IMR-90 (cell line): ENCODE results near the gene STON2. TPM values are rescaled to one million over a fixed set of nuclear protein-coding genes. Genes with fewer than 3 reads are reported as not detected.

ENCODE experiments used
- ATAC-seq: fragments of 200-7000 bp; cut with Tn5 transposase; 2 replicates; pipeline ENCODE4 v1.9.1; 2020; ENCODE audit warnings: low read depth, mild to moderate bottlenecking, moderate library complexity
- BruUV-seq: library from RNA; stranded (reverse); fragments of 400-500 nt; replicated peaks from 2 replicates; lab custom pipeline; 2021; lab: Mats Ljungman, UMichigan
- CTCF ChIA-PET: fragments of 300-600 bp; formaldehyde crosslinking; extraction: SDS; loops from one replicate; lab custom pipeline; 2021; ENCODE audit warnings: antibody characterized with exemption; lab: Yijun Ruan, JAX
- POLR2A ChIA-PET: fragments of 300-600 bp; sonication (Branson Sonifier 250); formaldehyde crosslinking; loops from one replicate; lab custom pipeline; 2022; ENCODE audit warnings: antibody characterized with exemption; ENCODE audit not compliant: unreplicated experiment; lab: Charles Lee
- DNase-seq: peaks from one replicate; pipeline ENCODE4 v3.0.0; 2013
- H2AFZ ChIP-seq: replicated peaks from 2 replicates; pipeline ENCODE3; 2013; ENCODE audit warnings: low read length, mild to moderate bottlenecking; ENCODE audit not compliant: poor library complexity
- H2AK5ac ChIP-seq: 2 replicates; pipeline ENCODE4 v1.6.1; 2013; ENCODE audit warnings: low read depth, low read length, inconsistent platforms
- H2AK9ac ChIP-seq: replicated peaks from 2 replicates; pipeline ENCODE3; 2013; ENCODE audit warnings: mild to moderate bottlenecking, low read depth, low read length, moderate library complexity; ENCODE audit not compliant: poor library complexity
- H2BK120ac ChIP-seq: 2 replicates; pipeline ENCODE4 v1.6.1; 2013; ENCODE audit warnings: low read depth, low read length, inconsistent platforms
- H2BK15ac ChIP-seq: 3 replicates; pipeline ENCODE4 v1.6.1; 2013; ENCODE audit warnings: low read depth, low read length, inconsistent platforms
- H2BK20ac ChIP-seq: 2 replicates; pipeline ENCODE4 v1.6.1; 2013; ENCODE audit warnings: low read depth, mild to moderate bottlenecking, inconsistent platforms, low read length, moderate library complexity
- H2BK5ac ChIP-seq: 2 replicates; pipeline ENCODE4 v1.6.1; 2013; ENCODE audit warnings: mild to moderate bottlenecking, low read depth, low read length, inconsistent platforms; ENCODE audit not compliant: poor library complexity, severe bottlenecking
- H3K14ac ChIP-seq: replicated peaks from 2 replicates; pipeline ENCODE4 v1.6.1; 2013; ENCODE audit warnings: low read depth, low read length, inconsistent platforms
- H3K18ac ChIP-seq: 2 replicates; pipeline ENCODE4 v1.6.1; 2013; ENCODE audit warnings: low read depth, low read length, control low read depth
- H3K23ac ChIP-seq: 2 replicates; pipeline ENCODE4 v1.6.1; 2013; ENCODE audit warnings: low read depth, low read length, inconsistent platforms
- H3K27ac ChIP-seq: 2 replicates; pipeline ENCODE4 v1.5.1; 2013; ENCODE audit warnings: mild to moderate bottlenecking, control low read depth, low read length; ENCODE audit not compliant: insufficient read depth
- H3K27me3 ChIP-seq: 2 replicates; pipeline ENCODE4 v1.6.1; 2013; ENCODE audit warnings: low read length; ENCODE audit not compliant: control insufficient read depth, insufficient read depth
- H3K36me3 ChIP-seq: 2 replicates; pipeline ENCODE4 v1.6.1; 2013; ENCODE audit warnings: low read length, mixed read lengths; ENCODE audit not compliant: control insufficient read depth, insufficient read depth
- H3K4ac ChIP-seq: 2 replicates; pipeline ENCODE4 v1.6.1; 2013; ENCODE audit warnings: low read depth, low read length, inconsistent platforms
- H3K4me1 ChIP-seq: 2 replicates; pipeline ENCODE4 v1.6.1; 2013; ENCODE audit warnings: low read length, mixed read lengths; ENCODE audit not compliant: control insufficient read depth, insufficient read depth
- H3K4me2 ChIP-seq: 2 replicates; pipeline ENCODE4 v1.6.1; 2013; ENCODE audit warnings: low read depth, mild to moderate bottlenecking, control low read depth, low read length, moderate library complexity
- H3K4me3 ChIP-seq: 2 replicates; pipeline ENCODE4 v1.5.1; 2013; ENCODE audit warnings: low read depth, mild to moderate bottlenecking, control low read depth, low read length, moderate library complexity; ENCODE audit not compliant: insufficient read depth
- H3K56ac ChIP-seq: 2 replicates; pipeline ENCODE4 v1.6.1; 2013; ENCODE audit warnings: low read length, inconsistent platforms; ENCODE audit not compliant: insufficient read depth; ENCODE audit errors: extremely low read depth
- H3K79me1 ChIP-seq, 2 experiments: 2 replicates each; pipeline ENCODE4 v1.6.1; 2013; ENCODE audit warnings: low read length in 2 of 2, inconsistent platforms in 1 of 2, low read depth in 1 of 2
- H3K9ac ChIP-seq: 2 replicates; pipeline ENCODE4 v1.6.1; 2013; ENCODE audit warnings: low read depth, low read length, control low read depth
- H3K9me1 ChIP-seq: 2 replicates; pipeline ENCODE4 v1.6.1; 2013; ENCODE audit warnings: low read length, inconsistent platforms; ENCODE audit not compliant: insufficient read depth
- H3K9me3 ChIP-seq: 2 replicates; pipeline ENCODE4 v1.6.1; 2013; ENCODE audit warnings: low read length; ENCODE audit not compliant: control insufficient read depth, insufficient read depth
- H4K20me1 ChIP-seq: 2 replicates; pipeline ENCODE4 v1.6.1; 2013; ENCODE audit warnings: low read length, inconsistent platforms; ENCODE audit not compliant: insufficient read depth
- H4K5ac ChIP-seq: 2 replicates; pipeline ENCODE4 v1.6.1; 2013; ENCODE audit warnings: mild to moderate bottlenecking, low read depth, low read length, control low read depth
- H4K8ac ChIP-seq, 2 experiments: 2 replicates each; pipeline ENCODE4 v1.6.1; 2013; ENCODE audit warnings: low read depth in 2 of 2, low read length in 2 of 2, control low read depth in 1 of 2, inconsistent platforms in 1 of 2
- H4K91ac ChIP-seq: 2 replicates; pipeline ENCODE4 v1.6.1; 2013; ENCODE audit warnings: low read depth, low read length, inconsistent platforms; ENCODE audit not compliant: insufficient read depth
- CEBPB ChIP-seq: IDR thresholded peaks from 2 replicates; pipeline ENCODE4 v1.6.1; 2012; ENCODE audit warnings: low read depth, low read length, improper control_type of control experiment
- CTCF ChIP-seq: conservative IDR thresholded peaks from 2 replicates; pipeline ENCODE4 v1.5.1; 2012; ENCODE audit warnings: mild to moderate bottlenecking, low read depth, low read length, improper control_type of control experiment
- ELK1 ChIP-seq: fragments of 150-350 bp; IDR thresholded peaks from 2 replicates; pipeline ENCODE4 v1.6.1; 2016; ENCODE audit warnings: low read depth, mild to moderate bottlenecking, low read length, moderate library complexity, borderline replicate concordance
- NFE2L2 ChIP-seq: fragments of 150-350 bp; IDR thresholded peaks from 2 replicates; pipeline ENCODE4 v1.6.1; 2016; ENCODE audit warnings: low read depth, mild to moderate bottlenecking, low read length
- RAD21 ChIP-seq: IDR thresholded peaks from 2 replicates; pipeline ENCODE4 v1.6.1; 2012; ENCODE audit warnings: low read length, improper control_type of control experiment
- RFX5 ChIP-seq: IDR thresholded peaks from 2 replicates; pipeline ENCODE4 v1.8.0; 2012; ENCODE audit warnings: low read depth, mild to moderate bottlenecking, low read length, moderate library complexity
- USF2 ChIP-seq: fragments of 150-350 bp; IDR thresholded peaks from 2 replicates; pipeline ENCODE4 v1.6.1; 2017; ENCODE audit warnings: mild to moderate bottlenecking, antibody characterized with exemption, low read length, low read depth
- WGBS, 2 experiments: methylation state at CpG; one replicate each; pipeline versions ENCODE4 v1.1.5 to v1.1.7; 2013; ENCODE audit warnings: missing lambda C conversion rate in 2 of 2; ENCODE audit not compliant: insufficient read length in 1 of 2; ENCODE audit errors: extremely low coverage in 2 of 2; 5-methylcytosine and 5-hydroxymethylcytosine counted together
- dilution Hi-C: fragments of 300-500 bp; cut with HindIII; formaldehyde crosslinking; loops from one replicate; pipeline ENCODE4 v1.14.3; 2018; ENCODE audit warnings: low sequenced_read_pairs; ENCODE audit not compliant: unreplicated experiment
- in situ Hi-C: fragments of 300-500 bp; cut with MboI; formaldehyde crosslinking; loops from 3 replicates; pipeline ENCODE4 v1.14.3; 2019; ENCODE audit warnings: low sequenced_read_pairs, inconsistent platforms, mixed read lengths
- intact Hi-C: fragments of 100-400 bp; cut with micrococcal nuclease; formaldehyde crosslinking; loops from 2 replicates; pipeline ENCODE4 v1.10.0; 2022
- polyA plus RNA-seq, 3 experiments: library from polyadenylated mRNA; depleted of rRNA; stranded (reverse); fragments of >200 nt; gene quantifications; 2 replicates each; pipeline ENCODE4 v1.2.3, GENCODE V29; 2012; ENCODE audit warnings: low replicate concordance in 1 of 3
- total RNA-seq: library from RNA; depleted of rRNA; stranded (reverse); fragments of >200 nt; gene quantifications from 2 replicates; pipeline ENCODE4 v1.2.3, GENCODE V29; 2012

STON2 gene
- total and polyA plus RNA-seq, 2 of the 4 experiments (the other 2 are of a cell fraction) = not detected

GRCh38 chr14:81272317-81272716 is 127.8 kb downstream of the STON2 start:
- POLR2A ChIA-PET = no interaction called here
- in situ Hi-C loops (loop anchor here (5.0 kb wide), 1 partner anchor 180 kb away; no protein-coding TSS in a partner anchor), intact Hi-C loops (no loop called here)

More at GRCh38 chr14:81272317-81272716, 127.8 kb downstream of the STON2 start:
- no peak overlapping the region for H3K4me3 ChIP-seq
- no peak overlapping the region for H2AFZ ChIP-seq
- ATAC-seq (no peak), DNase-seq (no peak)
- BruUV-seq = no TSS peak
- H2BK5ac ChIP-seq = no peak overlapping the region
- dilution Hi-C loops = no loop called here
- H4K91ac ChIP-seq = no peak overlapping the region
- H4K5ac ChIP-seq = no peak overlapping the region
- H3K4ac ChIP-seq = no peak overlapping the region
- H3K4me2 ChIP-seq = no peak overlapping the region
- H2BK20ac ChIP-seq = no peak overlapping the region
- H3K9me3 ChIP-seq = no peaks in the 10 kb centered on the region
- H3K56ac ChIP-seq = no peak overlapping the region
- no peaks in the 10 kb centered on the region for H3K79me1 ChIP-seq
- no peaks in the 10 kb centered on the region for H3K36me3 ChIP-seq
- no peaks in the 10 kb centered on the region for H3K9me1 ChIP-seq
- TF ChIP-seq NFE2L2 (no peak), CEBPB (no peak), USF2 (no peak), RFX5 (no peak), CTCF (no peak), RAD21 (no peak), ELK1 (no peak)
- H3K27me3 ChIP-seq = no peaks in the 10 kb centered on the region; the same call in 1 of the 2 replicates
- H4K20me1 ChIP-seq = no peaks in the 10 kb centered on the region
- no peak overlapping the region for H3K18ac ChIP-seq
- H2BK15ac ChIP-seq = no peak overlapping the region
- no peak overlapping the region for H3K23ac ChIP-seq
- no peak overlapping the region for H2AK9ac ChIP-seq
- no peak overlapping the region for H2BK120ac ChIP-seq
- H4K8ac ChIP-seq = no peak overlapping the region
- H3K9ac ChIP-seq = no peak overlapping the region
- H2AK5ac ChIP-seq = no peak overlapping the region
- no peak overlapping the region for H3K14ac ChIP-seq
- H3K27ac ChIP-seq = no peak overlapping the region
- CTCF ChIA-PET = no interaction called here
- no peaks in the 10 kb centered on the region for H3K4me1 ChIP-seq
- WGBS, 2 experiments = no CpG with 5 or more reads among the region's 2 CpGs
